ENCODE measurements around the gene WNT9A.
"Not testable (repeated sequence)": the region's sequence is repeated elsewhere in the genome, so short reads cannot be mapped to it uniquely, and the experiment has no call there.

Gene WNT9A

GRCh38 chr1:227884370-227885134 is 63.2 kb downstream of the WNT9A start:
- no peak for DNase-seq

GRCh38 chr1:227883641-227884301 is 64.0 kb downstream of the WNT9A start:
- no peak for DNase-seq

DNA sequence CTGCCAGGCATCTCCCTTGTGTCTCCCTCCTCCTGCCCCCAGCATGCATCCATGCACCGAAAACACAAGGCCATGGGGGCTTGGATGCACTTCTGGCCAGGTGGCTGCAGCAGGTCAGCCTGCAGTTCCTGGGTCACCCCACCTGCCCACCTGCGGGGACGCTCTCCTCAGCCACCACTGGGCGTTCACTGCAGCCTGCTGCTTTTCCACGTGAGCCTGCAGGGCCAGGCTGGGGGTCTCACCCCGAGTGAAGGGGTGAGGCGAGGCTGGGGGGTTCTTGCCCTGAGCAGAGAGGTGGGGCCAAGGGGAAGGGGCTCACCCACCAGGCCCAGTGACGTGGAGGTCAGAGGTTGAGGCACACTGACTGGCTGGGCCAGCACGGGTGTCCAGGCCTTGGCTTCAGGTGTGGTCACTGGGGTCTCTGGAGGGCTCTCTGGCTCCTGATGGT is 64.6 kb downstream of the WNT9A start:
- DNase-seq: no peak

DNA sequence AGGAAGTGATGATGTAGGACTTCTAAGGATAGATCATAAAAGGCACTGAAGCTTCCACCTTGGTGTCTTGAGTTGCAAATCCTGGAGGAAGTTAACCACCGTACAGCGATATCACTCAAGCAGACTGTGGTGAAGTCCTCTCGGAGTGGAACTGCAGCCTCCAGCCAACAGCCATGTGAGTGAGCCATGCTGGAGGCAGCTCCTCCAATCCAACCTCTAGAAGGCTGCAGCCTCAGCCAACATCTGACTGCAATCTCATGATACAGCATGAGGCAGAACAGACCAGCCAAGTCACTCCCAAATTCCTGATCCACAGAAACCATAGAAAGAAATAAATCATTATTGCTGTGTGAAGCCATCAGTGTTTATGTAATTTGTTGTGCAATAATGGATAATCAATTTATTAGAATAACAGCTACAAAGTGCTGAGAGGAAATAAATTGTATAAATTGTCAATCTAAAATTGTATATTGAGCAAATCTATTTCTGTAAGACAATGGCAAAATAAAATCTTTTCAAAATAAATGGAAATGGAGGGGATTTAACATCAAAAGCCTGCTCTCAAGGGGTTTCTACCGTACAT is 67.3 kb downstream of the WNT9A start:
- no peak for DNase-seq

GRCh38 chr1:227877810-227878209 is 69.9 kb downstream of the WNT9A start:
- DNase-seq: not testable (repeated sequence)

GRCh38 chr1:227871892-227872291 is 75.8 kb downstream of the WNT9A start:
- not testable (repeated sequence) for DNase-seq

GRCh38 chr1:227870366-227870765 is 77.4 kb downstream of the WNT9A start:
- no peak for DNase-seq

DNA sequence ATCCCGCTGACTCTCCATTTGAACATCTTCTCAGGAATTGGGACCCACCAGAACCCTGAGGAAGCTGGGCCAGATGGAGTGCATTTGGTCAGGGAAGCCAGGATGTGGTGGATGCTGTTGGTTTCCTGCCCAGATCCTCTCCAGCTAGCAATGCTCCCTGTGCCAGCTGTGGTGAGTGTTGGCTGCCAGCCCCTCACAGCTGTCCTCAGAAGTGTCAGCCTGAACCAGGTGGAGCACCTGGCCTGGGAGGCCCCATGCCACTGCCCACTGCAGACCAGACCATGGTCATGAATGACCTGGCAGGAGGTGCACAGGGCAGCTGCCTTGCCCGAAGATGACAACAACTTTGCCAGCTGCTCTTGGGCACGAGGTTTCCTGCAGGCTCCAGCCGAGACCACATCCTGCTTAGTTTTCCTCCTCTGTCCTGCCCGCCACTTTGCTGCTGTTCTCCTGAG is 77.9 kb downstream of the WNT9A start:
- DNase-seq: no peak

GRCh38 chr1:227869279-227869842 is 78.4 kb downstream of the WNT9A start:
- DNase-seq: no peak
